Colon (tissue), 2 donors: ENCODE results near the gene SNRPF.

Experiments
- FAIRE-seq: peaks from 2 replicates; lab custom pipeline; 2012; peaks lifted over from hg19 to GRCh38; lab: Jason Lieb, UNC
- donor health status: control.
- donor health status: control.

Gene SNRPF

GRCh38 chr12:95859947-95860850 lies 1.4 kb downstream of the SNRPF start:
- FAIRE-seq, result no peak

GRCh38 chr12:95862038-95862437 lies 3.3 kb downstream of the SNRPF start:
- FAIRE-seq, result no peak

- no peak for FAIRE-seq
These were observed 4.6 kb downstream of the SNRPF start for GRCh38 chr12:95863337-95863736.

- FAIRE-seq, result no peak
These were observed 12.1 kb downstream of the SNRPF start for GRCh38 chr12:95870897-95871296.

- FAIRE-seq, result no peak
These were observed 15.7 kb downstream of the SNRPF start for GRCh38 chr12:95874452-95874851.

- FAIRE-seq, result no peak
These were observed 18.9 kb downstream of the SNRPF start for GRCh38 chr12:95877622-95878021.

GRCh38 chr12:95880895-95881294 lies 22.1 kb downstream of the SNRPF start:
- FAIRE-seq, result peak; percentile 45

- no peak for FAIRE-seq
These were observed 22.7 kb downstream of the SNRPF start for GRCh38 chr12:95881331-95881955.

GRCh38 chr12:95882080-95882479 lies 23.3 kb downstream of the SNRPF start:
- no peak for FAIRE-seq

- FAIRE-seq, result no peak
These were observed 24.1 kb downstream of the SNRPF start for GRCh38 chr12:95882873-95883272.

GRCh38 chr12:95884998-95885397 lies 26.2 kb downstream of the SNRPF start:
- FAIRE-seq, result no peak

GRCh38 chr12:95887311-95887710 lies 28.6 kb downstream of the SNRPF start:
- FAIRE-seq, result no peak

GRCh38 chr12:95890958-95891357 lies 32.2 kb downstream of the SNRPF start:
- FAIRE-seq, result no peak

GRCh38 chr12:95896846-95897245 lies 38.1 kb downstream of the SNRPF start:
- no peak for FAIRE-seq

GRCh38 chr12:95898081-95898480 lies 39.3 kb downstream of the SNRPF start:
- FAIRE-seq, result no peak

GRCh38 chr12:95908573-95908972 lies 49.8 kb downstream of the SNRPF start:
- FAIRE-seq, result no peak

- FAIRE-seq, result no peak
These were observed 51.1 kb downstream of the SNRPF start for GRCh38 chr12:95909871-95910270.
